PC-3 (cell line): ENCODE data around the gene TPRN.

Experiments
- EZH2 ChIP-seq: fragments of 300-600 bp; sonication (generic); IDR thresholded peaks from one replicate; pipeline ENCODE4 v1.6.1; 2017; ENCODE audit warnings: antibody characterized with exemption, mild to moderate bottlenecking, low read length; ENCODE audit not compliant: unreplicated experiment
- EZH2phosphoT487 ChIP-seq: fragments of 300-600 bp; sonication (generic); IDR thresholded peaks from 2 replicates; pipeline ENCODE4 v1.6.1; 2018; ENCODE audit warnings: mild to moderate bottlenecking, antibody characterized with exemption, low read length, borderline replicate concordance
- TF ChIP-seq, protein P1 (sequence below): fragments of 300-600 bp; sonication (generic); conservative IDR thresholded peaks from 2 replicates; pipeline ENCODE4 v1.5.1; 2017; ENCODE audit warnings: antibody characterized with exemption, low read depth, mild to moderate bottlenecking, low read length

DNA sequence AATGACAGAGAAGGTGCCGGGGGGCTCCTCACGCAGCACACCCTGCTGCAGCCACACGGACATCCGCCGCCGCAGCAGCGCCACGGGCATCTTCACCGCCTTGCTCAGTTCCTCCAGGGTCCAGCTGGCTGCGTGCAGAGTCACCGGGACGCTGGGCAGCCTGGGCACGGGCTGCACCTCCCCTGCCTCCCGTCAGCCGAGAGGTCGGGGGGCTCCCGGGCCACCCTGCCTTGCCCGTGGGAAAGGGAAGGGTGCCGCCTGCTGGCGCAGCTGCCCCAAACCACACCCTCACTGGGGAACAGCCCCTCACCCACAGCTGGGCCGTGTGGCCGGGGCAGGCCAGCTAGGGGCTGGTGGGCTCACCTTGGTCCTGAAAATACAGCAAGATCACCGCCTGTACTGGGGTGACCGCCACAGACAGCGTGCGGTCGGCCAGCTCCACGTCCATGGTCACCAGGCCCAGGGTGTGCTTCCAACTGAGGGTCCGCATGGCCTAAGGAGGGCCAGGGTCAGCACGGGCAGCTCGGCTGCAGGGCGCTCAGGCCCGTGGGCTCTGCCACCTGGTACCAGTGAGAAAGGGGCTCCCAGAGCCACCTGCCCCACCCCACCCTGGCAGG lies 25.1 kb downstream of the TPRN start:
- TF ChIP-seq, protein P1, sequence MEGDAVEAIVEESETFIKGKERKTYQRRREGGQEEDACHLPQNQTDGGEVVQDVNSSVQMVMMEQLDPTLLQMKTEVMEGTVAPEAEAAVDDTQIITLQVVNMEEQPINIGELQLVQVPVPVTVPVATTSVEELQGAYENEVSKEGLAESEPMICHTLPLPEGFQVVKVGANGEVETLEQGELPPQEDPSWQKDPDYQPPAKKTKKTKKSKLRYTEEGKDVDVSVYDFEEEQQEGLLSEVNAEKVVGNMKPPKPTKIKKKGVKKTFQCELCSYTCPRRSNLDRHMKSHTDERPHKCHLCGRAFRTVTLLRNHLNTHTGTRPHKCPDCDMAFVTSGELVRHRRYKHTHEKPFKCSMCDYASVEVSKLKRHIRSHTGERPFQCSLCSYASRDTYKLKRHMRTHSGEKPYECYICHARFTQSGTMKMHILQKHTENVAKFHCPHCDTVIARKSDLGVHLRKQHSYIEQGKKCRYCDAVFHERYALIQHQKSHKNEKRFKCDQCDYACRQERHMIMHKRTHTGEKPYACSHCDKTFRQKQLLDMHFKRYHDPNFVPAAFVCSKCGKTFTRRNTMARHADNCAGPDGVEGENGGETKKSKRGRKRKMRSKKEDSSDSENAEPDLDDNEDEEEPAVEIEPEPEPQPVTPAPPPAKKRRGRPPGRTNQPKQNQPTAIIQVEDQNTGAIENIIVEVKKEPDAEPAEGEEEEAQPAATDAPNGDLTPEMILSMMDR: no peak
- TF ChIP-seq EZH2phosphoT487: no peak
- TF ChIP-seq EZH2: no peak
